Liver (tissue), 9 donors: Measurements from ENCODE around the gene ACAN. TPM values are rescaled to one million over a fixed set of nuclear protein-coding genes. Genes with fewer than 3 reads are reported as not detected.

Source experiments
- DNase-seq: peaks from one replicate; pipeline ENCODE4 v3.0.0-alpha.2; 2017; ENCODE audit warnings: low spot score
- H3K27ac ChIP-seq, 2 donors: one replicate each; pipeline ENCODE4 v1.7.0; 2013; ENCODE audit warnings: inconsistent platforms in 2 of 2, low read length in 2 of 2, control low read depth in 1 of 2, low read depth in 1 of 2, mild to moderate bottlenecking in 1 of 2
- H3K27me3 ChIP-seq, 4 donors: one replicate each; pipeline versions ENCODE4 v1.6.1 to v1.7.0; 2013; ENCODE audit warnings: low read length in 3 of 4, inconsistent platforms in 1 of 4, mild to moderate bottlenecking in 1 of 4, moderate library complexity in 1 of 4; ENCODE audit not compliant: control insufficient read depth in 4 of 4, insufficient read depth in 4 of 4
- H3K36me3 ChIP-seq, 4 donors: one replicate each; pipeline versions ENCODE4 v1.6.1 to v1.7.0; 2013; ENCODE audit warnings: low read length in 3 of 4, mild to moderate bottlenecking in 3 of 4, low read depth in 1 of 4, moderate library complexity in 1 of 4; ENCODE audit not compliant: control insufficient read depth in 4 of 4, insufficient read depth in 3 of 4
- H3K4me1 ChIP-seq, 4 donors: one replicate each; pipeline versions ENCODE4 v1.6.1 to v1.7.0; 2013; ENCODE audit warnings: low read length in 3 of 4, mild to moderate bottlenecking in 3 of 4, moderate library complexity in 1 of 4; ENCODE audit not compliant: control insufficient read depth in 4 of 4, insufficient read depth in 4 of 4
- H3K4me3 ChIP-seq, 3 donors: one replicate each; pipeline versions ENCODE4 v1.6.1 to v1.7.0; 2013; ENCODE audit warnings: low read length in 3 of 3, control low read depth in 1 of 3, low read depth in 1 of 3, mild to moderate bottlenecking in 1 of 3
- H3K9ac ChIP-seq, 2 donors: one replicate each; pipeline ENCODE4 v1.7.0; 2013; ENCODE audit warnings: low read length in 2 of 2, mild to moderate bottlenecking in 2 of 2, moderate library complexity in 2 of 2, control low read depth in 1 of 2, low read depth in 1 of 2
- H3K9me3 ChIP-seq, 4 donors: one replicate each; pipeline versions ENCODE4 v1.6.1 to v1.7.0; 2013; ENCODE audit warnings: low read length in 3 of 4; ENCODE audit not compliant: control insufficient read depth in 4 of 4
- ATF3 ChIP-seq: IDR thresholded peaks from 2 replicates; pipeline ENCODE4 v1.6.1; 2016; ENCODE audit warnings: antibody characterized with exemption
- EGR1 ChIP-seq, 2 donors: IDR thresholded peaks; 2 replicates each; pipeline ENCODE4 v1.6.1; 2016 to 2018; ENCODE audit warnings: antibody characterized with exemption in 2 of 2, low read depth in 2 of 2
- FOXA1 ChIP-seq: IDR thresholded peaks from 2 replicates; pipeline ENCODE4 v1.6.1; 2016; ENCODE audit warnings: antibody characterized with exemption
- FOXA2 ChIP-seq: IDR thresholded peaks from 2 replicates; pipeline ENCODE4 v1.6.1; 2016; ENCODE audit warnings: antibody characterized with exemption
- GABPA ChIP-seq, 2 donors: IDR thresholded peaks in 1 of 2; conservative IDR thresholded peaks in 1 of 2; 2 replicates each; pipeline ENCODE4 v1.6.1; 2016; ENCODE audit warnings: antibody characterized with exemption in 2 of 2, mild to moderate bottlenecking in 1 of 2, moderate library complexity in 1 of 2
- HNF4A ChIP-seq, 2 donors: conservative IDR thresholded peaks; 2 replicates each; pipeline ENCODE4 v1.6.1; 2016; ENCODE audit warnings: antibody characterized with exemption in 2 of 2, mild to moderate bottlenecking in 2 of 2
- HNF4G ChIP-seq: IDR thresholded peaks from 2 replicates; pipeline ENCODE4 v1.6.1; 2016; ENCODE audit warnings: antibody characterized with exemption
- JUND ChIP-seq, 2 donors: IDR thresholded peaks; 2 replicates each; pipeline ENCODE4 v1.6.1; 2016; ENCODE audit warnings: antibody characterized with exemption in 2 of 2
- MAX ChIP-seq: IDR thresholded peaks from 2 replicates; pipeline ENCODE4 v1.6.1; 2016; ENCODE audit warnings: antibody characterized with exemption
- NR2F2 ChIP-seq: IDR thresholded peaks from 2 replicates; pipeline ENCODE4 v1.6.1; 2016; ENCODE audit warnings: antibody characterized with exemption
- RAD21 ChIP-seq, 2 donors: IDR thresholded peaks; 2 replicates each; pipeline ENCODE4 v1.6.1; 2016; ENCODE audit warnings: antibody characterized with exemption in 2 of 2, mild to moderate bottlenecking in 2 of 2
- RXRA ChIP-seq, 2 donors: IDR thresholded peaks; 2 replicates each; pipeline ENCODE4 v1.6.1; 2017 to 2018; ENCODE audit warnings: antibody characterized with exemption in 2 of 2, mild to moderate bottlenecking in 1 of 2
- SP1 ChIP-seq: IDR thresholded peaks from 2 replicates; pipeline ENCODE4 v1.6.1; 2018; ENCODE audit warnings: antibody characterized with exemption, mild to moderate bottlenecking
- TAF1 ChIP-seq: conservative IDR thresholded peaks from 2 replicates; pipeline ENCODE4 v1.6.1; 2016; ENCODE audit warnings: antibody characterized with exemption, mild to moderate bottlenecking
- ZBTB33 ChIP-seq: IDR thresholded peaks from 2 replicates; pipeline ENCODE4 v1.6.1; 2016; ENCODE audit warnings: antibody characterized with exemption
- WGBS: extraction: QIAGEN DNeasy Blood & Tissue Kit; methylation state at CpG from one replicate; pipeline ENCODE4 v1.1.7; 2013; 5-methylcytosine and 5-hydroxymethylcytosine counted together
- polyA plus RNA-seq, 2 donors: library from polyadenylated mRNA; stranded (reverse) in 1 of 2; unstranded in 1 of 2; fragments of 200-250 nt in 1 of 2; fragments of >200 nt in 1 of 2; fragmentation: Nextera tagmentation in 1 of 2; extraction: Ambion mirVana in 1 of 2; gene quantifications; one replicate each; pipeline versions ENCODE4 v1.2.1 to v1.2.3, GENCODE V29; 2013 to 2015
- total RNA-seq, 2 donors: library from RNA; depleted of rRNA; stranded (reverse); fragments of >200 nt; gene quantifications; one replicate each; pipeline ENCODE4 v1.2.3, GENCODE V29; 2014
- donor health status: healthy.
- donor health status: healthy.
- donor health status: healthy.
- donor health status: healthy.
- donor health status: healthy.

Gene ACAN
- total and polyA plus RNA-seq, 4 donors: under 0.01 to 0.05 (median under 0.01) TPM; not detected in 1

GRCh38 chr15:88839961-88840360 lies 36.7 kb downstream of the ACAN start:
- no peaks in the 10 kb centered on the region for H3K36me3 ChIP-seq
- H3K27ac ChIP-seq: no peak overlapping the region
- no peaks in the 10 kb centered on the region for H3K4me1 ChIP-seq
- no peak for TF ChIP-seq EGR1 (IDR thresholded peaks at IDR 0.05; ENCODE audit: low read depth in 2 of 2)
- TF ChIP-seq RAD21 (IDR thresholded peaks at IDR 0.05): no peak
- no peak for TF ChIP-seq FOXA2
- no peak for TF ChIP-seq RXRA (IDR thresholded peaks at IDR 0.05)
- TF ChIP-seq HNF4G: no peak
- TF ChIP-seq SP1: no peak
- 88% methylated on average over 16 of the region's 16 CpGs for WGBS
- no peak overlapping the region for H3K4me3 ChIP-seq
- H3K9ac ChIP-seq: no peak overlapping the region
- no peaks in the 10 kb centered on the region for H3K27me3 ChIP-seq
- no peaks in the 10 kb centered on the region for H3K9me3 ChIP-seq
- DNase-seq: no peak

- TF ChIP-seq FOXA1: no peak
- no peak for TF ChIP-seq GABPA (IDR thresholded peaks at IDR 0.05 in 1 of 2, conservative IDR thresholded peaks at IDR 0.05 in 1 of 2)
- TF ChIP-seq RXRA (IDR thresholded peaks at IDR 0.05): no peak
- no peak for TF ChIP-seq HNF4A (conservative IDR thresholded peaks at IDR 0.05)
- no peak for TF ChIP-seq RAD21 (IDR thresholded peaks at IDR 0.05)
- no peak for TF ChIP-seq SP1
- no peak for TF ChIP-seq ATF3
- TF ChIP-seq NR2F2: no peak
- TF ChIP-seq JUND (IDR thresholded peaks at IDR 0.05): no peak
Measured at GRCh38 chr15:88841236-88841635, 38.0 kb downstream of the ACAN start.

GRCh38 chr15:88842156-88842555 lies 38.9 kb downstream of the ACAN start:
- Histone ChIP-seq H3K36me3 (no peaks in the 10 kb centered on the region), H3K27ac (no peak overlapping the region), H3K9ac (no peak overlapping the region), H3K27me3 (peaks cover 0 to 3% (median 0%) of the 10 kb centered on the region in 4 donors), H3K4me1 (no peaks in the 10 kb centered on the region), H3K9me3 (no peaks in the 10 kb centered on the region), H3K4me3 (no peak overlapping the region)
- WGBS: 71% methylated on average over 4 of the region's 4 CpGs
- no peak for DNase-seq
- no peak for TF ChIP-seq TAF1
- no peak for TF ChIP-seq ATF3
- no peak for TF ChIP-seq MAX
- TF ChIP-seq FOXA1: no peak
- TF ChIP-seq SP1: no peak
- TF ChIP-seq EGR1 (IDR thresholded peaks at IDR 0.05; ENCODE audit: low read depth in 2 of 2): no peak
- TF ChIP-seq HNF4A (conservative IDR thresholded peaks at IDR 0.05): no peak
- no peak for TF ChIP-seq RAD21 (IDR thresholded peaks at IDR 0.05)
- no peak for TF ChIP-seq ZBTB33
- TF ChIP-seq HNF4G: no peak

More at GRCh38 chr15:88841236-88841635, 38.0 kb downstream of the ACAN start:
- Histone ChIP-seq H3K9ac (no peak overlapping the region), H3K4me1 (no peaks in the 10 kb centered on the region), H3K36me3 (no peaks in the 10 kb centered on the region), H3K27ac (no peak overlapping the region), H3K27me3 (peaks cover 0 to 3% (median 0%) of the 10 kb centered on the region in 4 donors), H3K4me3 (no peak overlapping the region), H3K9me3 (no peaks in the 10 kb centered on the region)
- DNase-seq: no peak
- WGBS: 81% methylated on average over 1 of the region's 1 CpG
